Retinal pigment epithelial cell (primary cell): Measurements from ENCODE around the gene LTBP4.
A peak's percentile ranks its signal among the peaks of the same experiment; 100 is the strongest.

Experiments used
- DNase-seq: peaks from one replicate; pipeline ENCODE4 v3.0.0-alpha.2; 2010; ENCODE audit warnings: low read depth
- H3K4me3 ChIP-seq: 2 replicates; pipeline ENCODE4 v1.5.1; 2011; ENCODE audit warnings: mild to moderate bottlenecking, low read length, control low read depth, moderate library complexity
- TF ChIP-seq, protein P1 (sequence below): conservative IDR thresholded peaks from 2 replicates; pipeline ENCODE4 v1.5.1; 2011; ENCODE audit warnings: low read depth, low read length, control low read depth, inconsistent platforms

Gene LTBP4

DNA sequence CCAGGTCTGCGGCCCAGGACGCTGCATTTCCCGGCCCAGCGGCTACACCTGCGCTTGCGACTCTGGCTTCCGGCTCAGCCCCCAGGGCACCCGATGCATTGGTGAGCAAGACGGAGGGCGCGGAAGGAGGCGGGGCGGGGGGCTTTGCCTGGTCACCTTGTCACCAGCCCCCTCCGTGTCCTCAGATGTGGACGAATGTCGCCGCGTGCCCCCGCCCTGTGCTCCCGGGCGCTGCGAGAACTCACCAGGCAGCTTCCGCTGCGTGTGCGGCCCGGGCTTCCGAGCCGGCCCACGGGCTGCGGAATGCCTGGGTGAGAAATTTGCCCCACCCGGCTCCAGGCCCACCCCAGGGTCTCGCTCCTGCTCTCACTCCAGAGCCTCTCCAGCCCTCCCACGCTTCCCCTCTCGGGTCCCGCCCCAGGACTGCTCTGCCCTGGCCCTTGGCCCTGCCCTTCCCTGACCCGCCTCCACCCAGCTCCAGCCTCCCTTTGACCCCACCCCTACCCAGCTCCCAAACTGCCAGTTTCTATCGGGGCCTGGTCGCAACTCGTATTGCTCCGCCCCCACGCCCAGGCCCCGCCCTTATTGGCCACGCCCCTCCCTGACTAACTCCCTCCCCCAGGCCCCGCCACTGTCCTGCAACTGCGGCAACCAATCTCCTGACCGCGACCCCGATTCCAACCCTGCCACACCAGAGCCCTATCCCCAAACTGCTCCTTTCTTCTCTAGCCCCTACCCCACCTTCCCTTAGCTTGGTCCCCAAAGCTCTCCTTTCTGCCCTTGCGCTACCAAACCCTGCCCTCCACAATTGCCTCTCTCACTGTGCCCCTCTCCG, 8.6 kb downstream of the LTBP4 start:
- H3K4me3 ChIP-seq, result peak overlapping the region; percentile 53
- no peak for DNase-seq
- TF ChIP-seq, protein P1, sequence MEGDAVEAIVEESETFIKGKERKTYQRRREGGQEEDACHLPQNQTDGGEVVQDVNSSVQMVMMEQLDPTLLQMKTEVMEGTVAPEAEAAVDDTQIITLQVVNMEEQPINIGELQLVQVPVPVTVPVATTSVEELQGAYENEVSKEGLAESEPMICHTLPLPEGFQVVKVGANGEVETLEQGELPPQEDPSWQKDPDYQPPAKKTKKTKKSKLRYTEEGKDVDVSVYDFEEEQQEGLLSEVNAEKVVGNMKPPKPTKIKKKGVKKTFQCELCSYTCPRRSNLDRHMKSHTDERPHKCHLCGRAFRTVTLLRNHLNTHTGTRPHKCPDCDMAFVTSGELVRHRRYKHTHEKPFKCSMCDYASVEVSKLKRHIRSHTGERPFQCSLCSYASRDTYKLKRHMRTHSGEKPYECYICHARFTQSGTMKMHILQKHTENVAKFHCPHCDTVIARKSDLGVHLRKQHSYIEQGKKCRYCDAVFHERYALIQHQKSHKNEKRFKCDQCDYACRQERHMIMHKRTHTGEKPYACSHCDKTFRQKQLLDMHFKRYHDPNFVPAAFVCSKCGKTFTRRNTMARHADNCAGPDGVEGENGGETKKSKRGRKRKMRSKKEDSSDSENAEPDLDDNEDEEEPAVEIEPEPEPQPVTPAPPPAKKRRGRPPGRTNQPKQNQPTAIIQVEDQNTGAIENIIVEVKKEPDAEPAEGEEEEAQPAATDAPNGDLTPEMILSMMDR, result no peak

DNA sequence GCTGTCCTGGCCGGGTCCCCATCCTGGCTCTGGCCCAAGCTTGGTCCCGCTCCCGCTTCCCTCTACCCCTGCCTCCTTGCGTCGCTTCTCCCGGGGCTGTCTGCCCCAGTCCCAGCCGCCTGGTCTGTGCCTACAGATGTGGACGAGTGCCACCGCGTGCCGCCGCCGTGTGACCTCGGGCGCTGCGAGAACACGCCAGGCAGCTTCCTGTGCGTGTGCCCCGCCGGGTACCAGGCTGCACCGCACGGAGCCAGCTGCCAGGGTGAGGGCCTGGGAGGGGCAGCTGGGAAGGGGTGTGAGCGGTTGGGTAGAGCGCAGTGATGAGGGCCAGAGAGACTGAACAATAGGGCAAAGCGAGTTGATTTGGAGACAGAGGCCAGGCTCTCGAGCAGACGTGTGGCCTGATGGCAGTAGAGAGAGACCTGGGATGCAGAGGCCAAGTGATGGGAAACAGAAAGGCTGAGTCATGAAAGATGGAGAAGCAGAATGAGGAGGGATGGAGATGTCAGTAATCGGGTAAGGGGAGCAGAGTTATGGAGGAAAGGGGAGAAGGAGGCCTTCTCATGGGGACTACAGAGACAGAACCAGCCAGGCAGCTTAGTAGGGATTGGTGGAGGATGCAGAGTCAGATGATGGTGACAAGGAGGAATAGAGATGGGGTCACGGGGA, 9.4 kb downstream of the LTBP4 start:
- TF ChIP-seq, protein P1, result no peak
- DNase-seq, result no peak
- peak overlapping the region; percentile 53 for H3K4me3 ChIP-seq

DNA sequence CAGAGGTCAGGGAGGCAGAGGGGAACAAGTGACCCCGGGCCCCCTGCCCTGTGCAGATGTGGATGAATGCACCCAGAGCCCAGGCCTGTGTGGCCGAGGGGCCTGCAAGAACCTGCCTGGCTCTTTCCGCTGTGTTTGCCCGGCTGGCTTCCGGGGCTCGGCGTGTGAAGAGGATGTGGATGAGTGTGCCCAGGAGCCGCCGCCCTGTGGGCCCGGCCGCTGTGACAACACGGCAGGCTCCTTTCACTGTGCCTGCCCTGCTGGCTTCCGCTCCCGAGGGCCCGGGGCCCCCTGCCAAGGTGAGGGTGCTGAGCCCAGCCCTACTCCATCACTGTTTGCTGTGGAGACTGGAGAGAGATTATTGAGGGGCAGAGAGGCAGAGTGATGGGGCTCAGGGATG, 9.9 kb downstream of the LTBP4 start:
- no peak for DNase-seq
- H3K4me3 ChIP-seq, result no peak overlapping the region
- TF ChIP-seq, protein P1, result no peak

DNA sequence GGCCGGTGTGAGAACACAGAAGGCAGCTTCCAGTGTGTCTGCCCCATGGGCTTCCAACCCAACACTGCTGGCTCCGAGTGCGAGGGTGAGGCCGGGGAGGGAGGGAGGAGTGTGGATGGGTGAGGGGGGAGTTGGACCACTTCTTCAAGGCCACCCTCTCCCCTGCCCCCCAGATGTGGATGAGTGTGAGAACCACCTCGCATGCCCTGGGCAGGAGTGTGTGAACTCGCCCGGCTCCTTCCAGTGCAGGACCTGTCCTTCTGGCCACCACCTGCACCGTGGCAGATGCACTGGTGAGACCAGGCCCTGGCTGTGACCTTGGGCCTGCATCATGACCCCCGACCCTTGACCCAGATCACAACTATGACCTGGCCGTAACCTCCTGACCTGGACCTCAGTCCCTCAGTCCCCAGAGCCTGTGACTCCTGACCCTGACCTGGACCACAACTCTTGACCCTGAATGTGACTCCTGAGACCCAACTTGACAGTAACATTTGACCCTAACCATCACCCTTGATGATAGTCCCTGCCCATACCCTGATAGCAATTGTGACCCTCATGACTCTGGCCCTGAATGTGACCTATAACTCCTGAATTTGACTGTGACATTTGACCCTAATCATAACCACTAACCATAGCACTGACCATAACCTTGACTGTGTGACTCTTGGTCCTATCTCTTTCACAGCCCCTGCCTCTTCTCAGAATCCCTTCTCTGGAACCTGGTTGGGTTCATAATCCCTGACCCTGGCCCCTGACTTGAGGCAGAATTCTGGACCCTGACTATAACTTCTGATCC, 10.9 kb downstream of the LTBP4 start:
- TF ChIP-seq, protein P1, result no peak
- H3K4me3 ChIP-seq, result no peak overlapping the region
- DNase-seq, result no peak

DNA sequence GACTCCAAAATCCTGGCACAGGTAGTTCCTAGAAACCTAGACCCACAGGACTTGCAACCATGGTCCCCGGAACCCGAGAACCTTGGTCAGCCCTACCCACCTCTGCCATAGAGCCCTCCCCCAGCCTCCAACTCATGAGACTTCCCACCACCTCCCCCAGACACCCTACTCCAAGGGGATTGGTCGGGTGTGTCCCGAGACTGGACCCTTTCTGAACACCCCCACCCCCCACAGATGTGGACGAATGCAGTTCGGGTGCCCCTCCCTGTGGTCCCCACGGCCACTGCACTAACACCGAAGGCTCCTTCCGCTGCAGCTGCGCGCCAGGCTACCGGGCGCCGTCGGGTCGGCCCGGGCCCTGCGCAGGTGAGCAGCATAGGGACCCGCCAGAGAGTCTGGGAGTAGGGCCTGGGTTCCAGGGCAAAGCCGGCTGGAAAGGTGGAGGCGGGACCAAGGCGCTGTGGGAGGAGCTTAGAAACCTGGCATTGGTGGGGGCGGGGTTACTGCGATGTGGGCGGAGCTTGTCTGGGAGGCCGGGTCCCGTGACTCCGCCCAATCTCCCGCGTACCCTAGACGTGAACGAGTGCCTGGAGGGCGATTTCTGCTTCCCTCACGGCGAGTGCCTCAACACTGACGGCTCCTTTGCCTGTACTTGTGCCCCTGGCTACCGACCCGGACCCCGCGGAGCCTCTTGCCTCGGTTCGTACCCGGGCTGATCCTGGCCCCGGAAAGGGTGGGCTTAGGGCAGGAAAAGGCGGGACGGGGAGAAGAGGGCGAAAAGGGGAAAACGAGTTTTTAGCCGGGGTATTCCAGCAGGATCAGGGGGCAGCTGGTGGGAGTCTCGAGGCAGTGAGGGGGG, 11.9 kb downstream of the LTBP4 start:
- peak overlapping the region; percentile 78 for H3K4me3 ChIP-seq
- TF ChIP-seq, protein P1, result no peak
- no peak for DNase-seq
